Omental fat pad (tissue), 4 donors: ENCODE measurements around the gene NFIX. TPM values are rescaled to one million over a fixed set of nuclear protein-coding genes. Genes with fewer than 3 reads are reported as not detected.

Source experiments
- ATAC-seq: fragments of 150-250 bp; one replicate; pipeline ENCODE4 v1.9.1; 2016; ENCODE audit warnings: mild to moderate bottlenecking, moderate library complexity; ENCODE audit not compliant: low FRiP score
- DNase-seq: peaks from one replicate; pipeline ENCODE4 v3.0.0-alpha.2; 2019; ENCODE audit warnings: low spot score
- total RNA-seq, 4 donors: library from RNA; depleted of rRNA; stranded (reverse); fragments of >200 nt; gene quantifications; one replicate each; pipeline ENCODE4 v1.1.0, GENCODE V29; 2016
- TF ChIP-seq, protein P1 (sequence below), 3 donors: fragments of 450-650 bp; IDR thresholded peaks; one replicate each; pipeline ENCODE4 v1.5.1; 2016 to 2017; ENCODE audit warnings: antibody characterized with exemption in 3 of 3, mild to moderate bottlenecking in 3 of 3, moderate library complexity in 2 of 3

The NFIX gene
- total RNA-seq, 4 donors from 2014 or later: 39.5 to 53.1 (median 43.0) TPM

DNA sequence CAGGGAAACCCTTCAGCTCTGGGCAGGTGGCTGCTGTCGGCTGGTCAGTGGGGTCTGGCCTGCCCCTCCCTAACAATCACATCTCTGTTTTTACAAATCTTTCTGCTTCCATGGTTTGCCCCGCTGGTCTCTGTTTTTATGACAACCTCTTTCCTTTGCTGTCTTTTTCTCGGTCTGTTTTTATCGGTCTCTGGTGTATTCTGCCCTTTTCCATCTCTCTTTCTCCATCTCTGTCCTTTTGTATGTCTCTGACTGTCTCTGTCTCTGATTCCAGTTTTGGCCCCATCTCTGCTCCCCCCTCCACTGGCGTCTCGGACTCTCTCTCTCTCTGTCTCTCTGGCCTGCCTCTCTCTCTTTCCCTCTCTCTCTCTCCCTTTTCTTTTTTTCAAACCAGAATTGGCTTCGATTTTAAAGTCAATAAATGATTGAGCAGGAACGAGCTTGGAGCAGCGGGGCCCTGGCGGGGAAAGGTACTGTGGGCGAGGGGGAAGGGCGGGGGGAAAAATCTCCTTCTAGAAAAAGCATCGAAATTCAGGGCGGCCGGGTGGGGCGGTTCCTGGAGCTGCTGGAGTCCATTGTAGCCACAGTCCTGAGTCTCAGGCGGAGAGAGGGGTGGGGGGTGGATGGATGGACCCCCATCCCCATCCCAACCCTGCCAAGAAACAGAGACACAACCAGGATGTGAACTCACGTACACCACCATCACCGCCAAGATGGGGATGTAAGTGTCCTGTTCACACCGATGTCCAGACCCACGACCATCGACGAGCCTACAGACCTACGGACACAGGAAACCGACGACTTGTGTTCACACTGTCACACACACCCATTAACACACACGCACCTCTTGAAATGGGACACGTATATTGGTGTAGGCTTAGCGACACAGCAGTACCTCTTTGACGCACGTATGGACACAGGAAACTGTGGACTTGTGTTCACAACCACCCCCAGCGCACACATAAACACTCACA is 3.0 kb downstream of the NFIX start:
- TF ChIP-seq, protein P1, sequence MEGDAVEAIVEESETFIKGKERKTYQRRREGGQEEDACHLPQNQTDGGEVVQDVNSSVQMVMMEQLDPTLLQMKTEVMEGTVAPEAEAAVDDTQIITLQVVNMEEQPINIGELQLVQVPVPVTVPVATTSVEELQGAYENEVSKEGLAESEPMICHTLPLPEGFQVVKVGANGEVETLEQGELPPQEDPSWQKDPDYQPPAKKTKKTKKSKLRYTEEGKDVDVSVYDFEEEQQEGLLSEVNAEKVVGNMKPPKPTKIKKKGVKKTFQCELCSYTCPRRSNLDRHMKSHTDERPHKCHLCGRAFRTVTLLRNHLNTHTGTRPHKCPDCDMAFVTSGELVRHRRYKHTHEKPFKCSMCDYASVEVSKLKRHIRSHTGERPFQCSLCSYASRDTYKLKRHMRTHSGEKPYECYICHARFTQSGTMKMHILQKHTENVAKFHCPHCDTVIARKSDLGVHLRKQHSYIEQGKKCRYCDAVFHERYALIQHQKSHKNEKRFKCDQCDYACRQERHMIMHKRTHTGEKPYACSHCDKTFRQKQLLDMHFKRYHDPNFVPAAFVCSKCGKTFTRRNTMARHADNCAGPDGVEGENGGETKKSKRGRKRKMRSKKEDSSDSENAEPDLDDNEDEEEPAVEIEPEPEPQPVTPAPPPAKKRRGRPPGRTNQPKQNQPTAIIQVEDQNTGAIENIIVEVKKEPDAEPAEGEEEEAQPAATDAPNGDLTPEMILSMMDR (IDR thresholded peaks at IDR 0.05): no peak
- DNase-seq (no peak), ATAC-seq (no peak)

DNA sequence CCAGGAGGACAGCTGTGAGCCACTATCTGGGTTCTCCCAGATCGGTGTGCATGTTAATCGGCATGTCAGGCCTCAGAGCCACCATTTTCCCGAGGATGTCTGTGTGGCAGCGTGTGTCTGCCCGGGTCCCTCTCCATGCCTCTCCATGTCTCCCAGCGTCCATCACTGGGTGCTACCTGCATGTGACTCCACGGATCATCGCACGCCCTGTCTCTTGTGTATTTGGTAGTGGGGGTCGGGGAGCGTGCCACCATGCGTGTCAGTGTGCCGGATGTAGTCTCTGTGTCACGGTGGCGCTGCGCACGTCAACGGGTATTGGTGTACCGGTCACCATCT is 5.9 kb downstream of the NFIX start:
- TF ChIP-seq, protein P1 (IDR thresholded peaks at IDR 0.05): no peak
- no peak for DNase-seq
- no peak for ATAC-seq

DNA sequence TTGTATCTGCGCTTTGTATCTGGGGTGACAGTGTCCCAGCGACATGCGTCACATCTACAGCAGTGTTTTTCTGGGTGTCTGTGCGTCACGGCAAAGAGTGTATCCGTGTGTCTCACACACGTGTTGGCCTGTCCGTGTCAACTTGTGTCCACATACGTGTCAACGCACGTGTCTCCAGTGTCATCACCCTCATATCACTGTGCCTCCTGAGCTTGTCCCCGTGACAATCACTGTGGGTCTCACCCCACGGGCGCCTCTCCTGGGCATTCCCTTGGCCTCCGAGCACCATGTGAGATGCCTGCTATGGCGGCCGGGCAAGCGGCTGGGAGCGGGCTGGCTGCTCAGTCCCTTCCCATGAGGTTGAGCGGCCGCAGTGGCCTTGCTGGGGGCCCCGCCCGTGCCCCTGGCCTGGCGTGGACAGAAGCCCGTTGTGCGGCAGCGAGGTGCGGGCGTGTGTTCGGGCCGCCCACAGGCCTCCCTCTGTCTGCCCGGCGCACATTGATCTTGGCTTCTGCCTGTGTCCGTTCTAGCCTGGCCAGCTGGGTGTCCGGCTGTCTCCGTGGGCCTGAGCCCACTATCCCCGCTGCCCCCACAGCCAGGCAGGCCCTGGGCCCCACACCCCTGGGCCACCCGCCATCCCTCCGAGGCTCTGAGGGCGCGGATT is 6.4 kb downstream of the NFIX start:
- TF ChIP-seq, protein P1 (IDR thresholded peaks at IDR 0.05): no peak
- ATAC-seq: peak; percentile 28
- no peak for DNase-seq

DNA sequence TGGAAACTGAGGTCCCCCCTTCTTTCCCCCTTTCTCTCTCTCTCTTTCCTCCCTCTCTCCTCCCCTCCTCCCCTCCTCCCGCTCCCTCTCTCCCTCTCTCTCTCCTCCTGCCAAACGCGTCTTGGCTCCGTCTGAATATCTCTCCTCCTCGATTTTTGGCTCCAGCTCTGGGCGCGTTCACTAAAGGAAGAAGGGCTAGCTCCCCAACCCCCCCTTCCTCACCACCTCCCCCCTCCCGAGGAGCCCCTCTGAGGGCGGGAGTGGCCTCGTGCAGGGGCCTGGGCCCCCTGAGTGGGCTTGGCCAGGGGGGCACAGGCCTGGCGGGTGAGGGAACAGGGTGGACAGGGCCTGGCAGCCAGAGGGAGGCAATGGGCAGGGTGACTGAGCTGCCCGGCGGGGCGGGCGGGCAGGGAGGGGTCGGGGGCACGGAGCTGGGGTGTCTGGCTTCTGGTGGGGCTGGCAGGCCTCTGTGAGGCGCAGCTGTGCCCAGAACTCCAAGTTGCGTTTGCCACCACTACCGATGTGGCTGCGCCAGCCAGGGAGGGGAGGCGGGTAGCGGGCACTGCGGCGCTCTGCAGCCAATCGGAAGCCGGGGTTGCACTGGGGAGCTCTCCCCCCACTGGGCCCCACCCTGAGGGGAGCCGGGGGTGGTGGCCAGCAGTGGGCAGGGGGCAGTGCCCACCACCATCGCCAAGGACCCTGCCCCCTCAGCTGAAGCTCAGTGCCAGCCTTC is 7.1 kb downstream of the NFIX start:
- TF ChIP-seq, protein P1 (IDR thresholded peaks at IDR 0.05): no peak
- DNase-seq (no peak), ATAC-seq (peak; percentile 71)

DNA sequence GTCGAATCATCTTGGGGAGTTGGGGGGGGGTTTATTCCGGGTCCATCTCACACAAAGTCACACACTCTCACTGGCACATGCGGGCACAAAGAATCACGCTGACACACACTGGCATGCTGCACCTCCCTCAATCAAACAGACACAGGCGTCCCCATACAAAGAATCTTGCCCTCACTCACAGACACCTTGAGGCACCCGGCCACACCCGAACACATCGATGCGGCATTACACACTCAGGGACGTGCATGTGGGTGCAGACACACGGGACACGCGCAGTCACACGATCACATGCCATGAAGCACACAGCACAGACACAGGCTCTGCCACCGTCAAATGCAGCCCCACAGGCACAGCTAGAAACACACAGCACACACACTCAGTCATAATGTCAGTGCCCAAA is 7.8 kb downstream of the NFIX start:
- no peak for ATAC-seq
- TF ChIP-seq, protein P1 (IDR thresholded peaks at IDR 0.05): no peak

DNA sequence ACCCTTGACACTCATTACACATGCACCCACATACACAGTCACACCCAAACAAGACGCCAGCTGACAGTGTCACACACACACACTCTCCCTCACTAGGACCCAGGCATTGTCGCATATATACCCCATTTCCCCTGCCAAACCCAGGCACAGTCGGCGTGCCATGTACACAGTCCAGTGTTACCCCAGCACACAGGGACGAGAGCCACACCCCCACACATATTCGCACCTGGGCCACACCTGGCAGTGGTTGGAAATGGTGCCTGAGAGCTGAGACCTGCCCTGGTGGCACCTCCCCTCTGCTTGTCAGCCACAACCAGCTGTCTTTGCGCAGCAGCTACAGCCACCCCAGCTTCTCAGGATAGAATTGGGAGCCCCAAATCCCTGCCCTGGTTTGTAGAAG is 9.0 kb downstream of the NFIX start:
- ATAC-seq (no peak), DNase-seq (no peak)
- TF ChIP-seq, protein P1 (IDR thresholded peaks at IDR 0.05): no peak

More for the DNA sequence above, 7.8 kb downstream of the NFIX start:
- DNase-seq: no peak
